GM21619 (cell line): ENCODE data around the gene PGC.

ENCODE experiments used
- ATAC-seq: cut with Tn5 transposase; IDR thresholded peaks from one replicate; pipeline ENCODE4 v1.9.1; 2021; ENCODE audit not compliant: unreplicated experiment

The PGC gene

DNA sequence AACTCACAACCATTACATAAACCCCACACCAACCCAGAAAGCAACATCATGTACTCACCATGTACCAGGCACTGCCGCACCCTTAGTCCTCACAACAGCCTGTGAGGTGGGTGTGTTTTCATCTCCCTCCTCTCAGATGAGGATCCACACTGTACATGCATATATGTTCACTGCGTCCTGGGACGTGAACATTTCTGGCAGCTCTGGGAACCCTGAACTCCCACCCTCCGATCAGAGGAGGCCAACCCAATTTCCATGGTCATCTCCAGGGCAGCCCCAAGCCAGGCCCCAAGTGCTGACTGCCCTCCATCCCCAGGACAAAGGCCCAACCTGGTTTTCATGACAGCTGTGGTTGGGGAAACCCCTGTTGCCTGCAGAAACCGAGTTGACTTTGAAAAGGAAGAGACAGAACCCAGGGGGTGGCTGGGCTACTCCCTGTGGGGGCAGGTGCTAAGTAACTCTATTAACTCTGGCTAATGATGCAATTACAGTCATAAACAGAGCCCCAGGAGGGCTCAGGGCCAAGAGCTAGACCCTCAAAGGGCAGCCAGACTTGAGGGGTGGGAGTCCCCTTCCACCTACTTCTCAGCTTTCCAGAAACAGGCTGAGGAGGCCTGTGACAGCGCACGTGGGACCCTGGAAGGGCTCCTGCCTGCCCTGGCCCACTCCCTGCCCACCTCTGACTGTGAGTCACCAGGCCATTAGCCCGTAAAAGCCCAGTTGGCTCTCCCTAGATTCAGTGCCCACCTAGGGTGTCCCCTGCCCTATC lies 14.4 kb downstream of the PGC start:
- peak; percentile 37 for ATAC-seq

DNA sequence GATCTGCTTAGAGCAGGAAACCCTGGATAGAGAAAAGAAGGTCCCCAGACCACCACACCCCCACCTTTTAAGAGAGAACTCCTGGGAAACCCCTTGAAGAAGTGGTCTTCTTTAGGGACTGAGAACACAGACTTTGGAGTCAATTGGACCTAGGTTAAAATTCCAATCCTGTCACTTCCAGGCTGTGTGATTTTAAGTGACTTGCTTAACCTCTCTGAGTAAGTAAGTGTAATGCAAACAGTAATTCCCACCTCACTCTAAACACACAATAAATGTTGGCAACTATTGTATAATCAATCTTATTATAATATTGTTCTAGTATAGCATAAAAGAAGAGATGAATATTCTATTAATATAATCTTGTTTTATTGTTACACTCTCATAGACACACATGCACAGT lies 15.0 kb downstream of the PGC start:
- ATAC-seq: no peak

DNA sequence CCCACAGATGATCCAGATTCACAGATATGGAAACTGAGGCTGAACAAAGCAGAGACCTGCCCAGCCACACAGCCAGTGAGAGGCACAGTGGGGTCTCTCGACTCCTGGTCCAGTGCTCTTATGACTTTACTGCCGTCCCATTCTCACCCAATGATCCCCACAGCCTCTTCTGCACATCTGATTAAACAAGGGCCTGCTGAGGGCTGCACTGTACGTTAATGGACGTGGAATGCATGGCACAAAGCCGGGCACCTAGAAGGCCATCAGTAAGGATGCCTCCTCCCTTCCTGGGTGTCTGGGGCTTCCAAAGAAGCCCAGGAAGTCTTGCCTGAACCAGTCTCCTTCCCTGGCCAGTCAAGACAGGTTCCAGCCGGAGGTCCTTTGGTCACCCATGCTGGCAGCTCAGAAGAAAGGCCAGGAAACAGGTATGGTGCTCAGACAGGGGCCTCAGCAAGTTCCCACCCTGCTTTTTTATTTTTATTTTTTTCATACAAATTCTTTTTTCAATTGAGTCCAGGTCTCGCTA lies 15.6 kb downstream of the PGC start:
- ATAC-seq: no peak

DNA sequence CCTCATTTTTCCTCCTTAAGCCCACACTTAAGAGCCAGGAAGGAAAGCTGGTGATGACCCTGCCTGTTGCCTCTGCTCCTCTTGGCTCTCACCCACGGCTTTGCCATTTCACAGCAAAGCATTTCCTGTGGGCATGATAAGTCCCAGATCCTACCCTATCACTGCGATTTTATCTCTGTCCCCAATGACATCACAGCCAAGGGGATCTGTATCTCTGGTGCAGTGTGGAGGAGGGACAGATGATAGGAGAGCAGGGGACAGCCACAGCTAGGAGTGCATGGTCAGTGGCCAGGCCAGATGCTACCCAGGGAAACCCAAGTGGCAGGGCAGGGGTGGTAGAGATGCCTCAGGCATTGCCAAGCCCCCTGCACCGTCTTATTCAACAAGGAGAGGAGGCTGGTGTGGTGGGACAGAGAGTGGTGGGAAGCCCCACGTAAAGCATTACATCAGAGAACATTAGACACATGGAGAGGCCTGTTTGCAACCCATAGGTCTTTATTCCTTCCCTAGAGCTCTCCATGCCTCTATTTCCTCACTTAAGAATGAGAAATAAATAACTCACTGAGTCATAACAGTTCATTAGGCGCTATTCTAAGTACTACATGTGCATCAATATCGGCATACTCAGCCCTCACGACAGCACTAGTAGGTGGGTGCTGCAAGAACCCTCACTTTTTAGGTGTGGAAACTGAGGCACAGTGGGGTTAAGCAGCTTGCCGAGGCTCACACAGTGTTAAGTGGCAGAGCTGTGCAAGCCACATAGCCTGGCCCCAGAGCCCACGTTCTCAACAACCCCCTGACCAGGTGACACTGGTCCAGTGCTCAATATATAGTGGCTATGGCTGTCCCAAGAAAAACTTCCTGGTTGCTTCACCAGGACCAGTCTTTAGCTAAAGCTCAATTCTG lies 16.4 kb downstream of the PGC start:
- no peak for ATAC-seq

DNA sequence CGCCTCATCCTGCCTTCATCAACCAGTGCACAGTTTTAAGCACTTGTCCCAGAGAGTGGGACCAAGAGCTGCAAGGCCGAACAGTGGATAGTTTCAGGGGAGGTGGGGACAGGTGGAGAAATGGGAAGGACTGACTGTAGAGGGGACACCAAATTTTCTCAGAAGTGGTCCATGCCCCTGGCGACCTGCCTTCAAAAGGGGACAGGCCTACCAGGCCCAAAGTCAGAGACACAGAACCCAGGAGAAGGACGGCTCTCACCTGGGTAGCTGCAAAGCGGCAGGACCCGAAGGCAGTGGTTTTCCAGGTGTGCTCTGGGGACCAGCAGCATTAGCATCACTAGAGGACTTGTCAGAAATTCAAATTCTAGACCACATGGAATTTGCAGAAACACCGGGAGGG lies 17.6 kb downstream of the PGC start:
- ATAC-seq: no peak

DNA sequence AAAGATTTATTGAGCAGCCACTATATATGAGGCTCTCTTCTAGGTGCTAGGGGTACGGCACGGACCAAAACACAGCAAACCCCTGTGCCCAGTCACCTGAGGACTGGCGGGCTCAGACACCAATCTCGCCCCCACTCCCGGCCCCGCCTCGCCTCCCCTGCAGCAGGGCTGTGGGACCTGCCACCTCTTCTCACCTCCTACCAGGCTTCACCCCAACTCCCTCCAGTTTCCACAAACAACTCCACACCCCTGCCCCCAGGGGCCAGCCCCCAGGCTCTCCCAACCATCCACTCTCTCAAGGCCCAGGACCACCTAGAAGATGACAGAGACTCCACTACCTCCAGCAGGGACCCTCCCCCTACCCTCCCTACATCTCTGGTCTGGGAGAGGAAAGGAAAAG lies 18.2 kb downstream of the PGC start:
- no peak for ATAC-seq

- ATAC-seq: no peak
Measured at GRCh38 chr6:41728073-41728936, 18.9 kb downstream of the PGC start.

GRCh38 chr6:41727705-41728072 lies 19.5 kb downstream of the PGC start:
- no peak for ATAC-seq

DNA sequence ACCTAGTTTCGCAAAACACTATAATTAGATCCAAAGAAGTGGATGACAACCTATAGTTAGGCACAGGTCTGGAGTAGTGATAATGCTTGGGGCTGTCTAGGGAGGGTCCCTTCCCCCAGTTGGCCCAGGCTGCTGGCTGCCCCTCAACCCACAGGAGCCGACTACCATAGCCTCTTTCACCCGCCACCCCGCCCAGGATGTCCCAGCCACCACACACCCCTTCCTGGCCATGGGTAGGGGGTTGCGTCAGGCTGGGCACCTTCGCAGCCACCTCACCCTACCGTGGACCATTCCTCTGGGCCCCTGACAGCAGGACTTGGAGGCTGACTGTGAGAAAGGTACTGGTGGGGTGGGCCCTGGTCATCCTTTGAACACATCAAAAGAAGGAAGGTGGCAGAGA lies 20.3 kb downstream of the PGC start:
- ATAC-seq: no peak

DNA sequence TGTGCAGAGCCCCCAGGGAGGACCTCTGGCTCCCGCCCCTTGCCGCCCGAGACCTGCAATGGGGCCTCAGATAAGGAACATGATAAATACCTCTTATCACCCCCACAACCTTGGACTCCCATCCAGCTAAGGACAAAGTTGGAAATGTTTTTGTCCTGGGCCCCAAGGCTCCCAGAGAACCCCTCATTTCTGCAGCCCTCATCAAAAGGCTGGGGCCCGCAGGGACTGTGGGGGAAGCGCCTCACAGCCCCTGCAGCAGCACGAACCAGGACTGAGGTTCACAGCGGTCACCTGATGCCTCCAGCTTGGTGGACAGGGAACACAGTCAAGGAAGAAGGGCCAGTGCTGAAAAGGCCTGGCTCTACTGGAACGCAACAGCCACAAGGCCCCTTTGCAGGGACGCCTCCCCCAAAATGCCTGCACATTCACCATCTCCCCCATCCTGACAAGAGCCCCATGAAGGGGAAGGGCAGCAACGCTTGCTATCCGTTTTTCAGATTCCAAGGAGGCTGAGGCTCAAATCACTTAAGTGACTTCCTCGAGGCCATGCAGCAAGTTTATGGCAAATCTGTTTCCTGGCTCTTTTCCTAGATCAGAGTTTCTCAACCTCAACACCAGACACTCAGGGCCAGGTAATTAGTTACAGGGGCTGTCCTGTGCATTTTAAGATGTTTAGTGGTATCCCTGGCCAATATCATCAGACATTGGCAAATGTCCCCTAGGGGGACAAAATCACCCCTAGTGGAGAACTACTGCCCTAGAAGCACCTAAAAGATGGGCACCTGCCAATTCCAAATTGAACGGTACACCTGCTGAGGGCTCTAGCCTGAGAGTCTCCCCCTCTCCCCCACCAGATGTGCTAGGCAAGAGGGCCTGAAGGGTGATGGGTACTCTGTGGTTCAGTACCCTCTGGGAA lies 22.4 kb downstream of the PGC start:
- no peak for ATAC-seq

DNA sequence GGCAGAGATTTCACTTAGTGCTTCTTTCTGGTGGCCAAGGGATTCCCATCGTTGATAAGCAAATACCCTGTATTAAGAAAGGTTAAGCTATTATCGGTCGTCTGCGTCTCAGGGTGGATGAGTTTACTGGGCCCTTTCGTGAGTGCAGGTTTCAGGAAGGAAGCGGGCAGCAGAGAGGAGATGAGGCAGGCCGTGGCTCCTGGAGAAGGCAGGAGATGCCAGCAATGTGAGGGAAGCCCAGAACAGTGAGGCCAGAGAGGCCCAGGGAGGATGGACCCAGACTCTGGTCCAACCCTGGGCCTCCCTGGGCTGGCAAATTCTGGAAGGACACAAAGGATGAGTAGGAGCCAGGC lies 23.0 kb downstream of the PGC start:
- ATAC-seq: no peak

GRCh38 chr6:41723530-41724227 lies 23.5 kb downstream of the PGC start:
- peak; percentile 64 for ATAC-seq

DNA sequence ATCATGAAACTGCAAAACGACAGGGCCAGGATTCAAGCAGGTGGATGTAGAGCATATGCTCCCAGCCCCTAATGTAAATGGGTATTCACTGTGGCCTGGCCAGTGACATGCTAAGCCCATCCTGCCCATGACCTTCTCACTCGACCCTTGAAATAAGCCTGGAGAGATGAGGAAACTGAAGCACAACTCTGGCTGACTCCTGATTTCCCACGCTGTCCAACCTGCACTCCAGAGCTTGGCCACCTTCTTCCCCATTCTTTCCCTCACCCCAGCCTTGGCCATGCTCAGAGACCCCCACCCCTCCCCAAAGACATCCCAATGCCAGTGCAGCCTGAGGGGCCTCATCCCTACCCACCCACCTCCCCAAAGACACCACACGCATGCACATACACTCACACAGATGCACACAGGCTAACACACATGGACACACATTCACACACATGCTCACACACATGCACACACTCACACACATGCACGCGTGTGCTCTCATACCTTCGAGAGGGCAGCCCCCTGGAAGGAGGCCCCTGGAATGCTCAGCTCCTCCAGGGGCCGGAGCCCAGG lies 24.1 kb downstream of the PGC start:
- ATAC-seq: no peak

- no peak for ATAC-seq
Measured at GRCh38 chr6:41721414-41721813, 25.8 kb downstream of the PGC start.

GRCh38 chr6:41720783-41721182 lies 26.4 kb downstream of the PGC start:
- ATAC-seq: no peak

- ATAC-seq: no peak
Measured at GRCh38 chr6:41720262-41720620, 27.0 kb downstream of the PGC start.

- ATAC-seq: no peak
Measured at GRCh38 chr6:41719436-41720261, 27.5 kb downstream of the PGC start.

DNA sequence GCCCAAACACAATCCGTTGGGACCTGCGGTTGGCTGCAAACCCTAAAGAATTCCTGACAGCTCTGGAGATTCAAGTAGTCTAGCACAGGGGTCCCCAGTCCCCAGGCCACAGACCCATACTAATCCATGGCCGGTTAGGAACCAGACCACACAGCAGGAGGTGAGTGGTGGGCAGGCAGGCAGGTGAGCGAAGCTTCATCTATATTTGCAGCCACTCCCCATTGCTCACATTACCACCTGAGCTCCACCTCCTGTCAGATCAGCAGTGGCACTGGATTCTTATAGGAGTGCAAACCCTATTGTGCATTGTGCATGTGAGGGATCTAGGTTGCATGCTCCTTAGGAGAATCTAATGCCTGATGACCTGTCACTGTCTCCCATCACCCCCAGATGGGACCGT lies 28.4 kb downstream of the PGC start:
- ATAC-seq: no peak

DNA sequence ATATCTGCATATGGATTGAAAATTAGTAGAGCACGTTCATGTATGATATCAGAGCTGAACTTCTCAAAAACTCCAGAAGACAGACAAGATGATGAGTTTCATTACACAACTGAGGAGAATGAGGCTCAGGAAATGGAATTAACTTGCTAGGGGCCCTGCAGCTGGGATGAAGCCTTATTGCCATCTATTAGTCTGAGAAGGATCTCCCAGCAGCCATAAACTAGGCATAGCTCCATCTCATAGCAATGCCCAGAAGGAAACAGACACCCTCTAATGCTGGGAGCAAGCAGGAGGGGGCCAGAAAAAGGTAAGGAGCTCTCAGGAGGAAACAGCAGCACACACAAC lies 29.8 kb downstream of the PGC start:
- ATAC-seq: no peak
